GM12872 (cell line): ENCODE measurements around the gene ARHGAP21.

Experiments used
- CTCF ChIP-seq: IDR thresholded peaks from 3 replicates; pipeline ENCODE4 v1.5.1; 2011; ENCODE audit warnings: low read depth, mild to moderate bottlenecking, low read length, moderate library complexity; ENCODE audit not compliant: insufficient read depth

Gene ARHGAP21

GRCh38 chr10:24553051-24553612, 170.6 kb downstream of the ARHGAP21 start:
- no peak for TF ChIP-seq CTCF

GRCh38 chr10:24552346-24553016, 171.2 kb downstream of the ARHGAP21 start:
- TF ChIP-seq CTCF: peak; percentile 59; the same call in 2 of the 3 replicates

- TF ChIP-seq CTCF: no peak
Observed at GRCh38 chr10:24551161-24551560, 172.5 kb downstream of the ARHGAP21 start.

GRCh38 chr10:24550680-24551079, 173.0 kb downstream of the ARHGAP21 start:
- TF ChIP-seq CTCF: no peak

GRCh38 chr10:24545585-24545984, 178.1 kb downstream of the ARHGAP21 start:
- no peak for TF ChIP-seq CTCF

GRCh38 chr10:24544776-24545175, 178.9 kb downstream of the ARHGAP21 start:
- no peak for TF ChIP-seq CTCF

GRCh38 chr10:24542314-24543270, 181.1 kb downstream of the ARHGAP21 start:
- TF ChIP-seq CTCF: no peak
